ENCODE data around the gene CCDC177.

CCDC177 gene

GRCh38 chr14:69528143-69528542, 46.5 kb downstream of the CCDC177 start:
- DNase-seq = no peak

GRCh38 chr14:69527635-69528034, 47.0 kb downstream of the CCDC177 start:
- no peak for DNase-seq

- DNase-seq = no peak
Observed at GRCh38 chr14:69525896-69526295, 48.8 kb downstream of the CCDC177 start.

GRCh38 chr14:69522026-69522425, 52.6 kb downstream of the CCDC177 start:
- no peak for DNase-seq

All from fibroblast of skin of scalp (primary cell).